Left lung (tissue), 10 donors: ENCODE results near the gene CROCC2. TPM values are rescaled to one million over a fixed set of nuclear protein-coding genes. Genes with fewer than 3 reads are reported as not detected.

Source experiments
- ATAC-seq: fragments of 200-7000 bp; cut with Tn5 transposase; one replicate; pipeline ENCODE4 v1.9.1; 2020; ENCODE audit warnings: moderate library complexity
- DNase-seq, 4 donors: peaks; one replicate each; pipeline ENCODE4 v3.0.0-alpha.2; 2013 to 2020
- H3K27ac ChIP-seq, 2 donors: fragments of 200-600 bp; sonication (generic) in 1 of 2; one replicate each; pipeline versions ENCODE4 v1.5.0 to v1.8.0; 2020 to 2021
- H3K27me3 ChIP-seq, 2 donors: fragments of 200-600 bp; sonication (generic) in 1 of 2; one replicate each; pipeline versions ENCODE4 v1.5.0 to v1.8.0; 2020 to 2021
- H3K36me3 ChIP-seq, 2 donors: fragments of 200-600 bp; sonication (generic) in 1 of 2; one replicate each; pipeline versions ENCODE4 v1.5.0 to v1.8.0; 2020 to 2021
- H3K4me1 ChIP-seq, 2 donors: fragments of 200-600 bp; one replicate each; pipeline ENCODE4 v1.8.0; 2021
- H3K4me3 ChIP-seq, 2 donors: fragments of 200-600 bp; sonication (generic) in 1 of 2; one replicate each; pipeline versions ENCODE4 v1.5.0 to v1.8.0; 2020 to 2021; ENCODE audit warnings: mild to moderate bottlenecking in 1 of 2
- H3K9me3 ChIP-seq, 2 donors: fragments of 200-600 bp; sonication (generic) in 1 of 2; one replicate each; pipeline versions ENCODE4 v1.5.0 to v1.8.0; 2020 to 2021
- CTCF ChIP-seq, 2 donors: fragments of 200-600 bp; sonication (generic) in 1 of 2; IDR thresholded peaks; one replicate each; pipeline versions ENCODE4 v1.5.0 to v1.8.0; 2021; ENCODE audit warnings: antibody characterized with exemption in 2 of 2
- intact Hi-C, 2 donors: fragments of 100-400 bp; cut with DNase I; formaldehyde crosslinking; loops; one replicate each; pipeline versions ENCODE4 v1.11.2 to v1.14.2; 2022
- polyA plus RNA-seq, 6 donors: library from polyadenylated mRNA; unstranded; fragments of 120-200 nt; gene quantifications; one replicate each; pipeline ENCODE4 v1.2.1, GENCODE V29; 2013; ENCODE audit not compliant: insufficient read length in 6 of 6
- total RNA-seq, 2 donors: library from RNA; stranded (reverse); fragmentation: NEBNext Ultra II Directional; extraction: Animal tissue kit (Norgen Biotek cat#: 25700); gene quantifications; one replicate each; pipeline ENCODE4 v1.2.1, GENCODE V29; 2021
- donor health status: DM: no; HTN: yes; CAD: no.
- donor health status: DM: no; HTN: no; CAD: no.

CROCC2 gene
- total and polyA plus RNA-seq, 8 donors: 0.32 to 4.4 (median 2.3) TPM

GRCh38 chr2:241041589-241042158 lies 135.5 kb downstream of the CROCC2 start:
- peaks cover 0 to 7% of the 10 kb centered on the region in 2 donors for H3K4me1 ChIP-seq
- peaks cover 0 to 15% of the 10 kb centered on the region in 2 donors for H3K36me3 ChIP-seq
- no peaks in the 10 kb centered on the region for H3K9me3 ChIP-seq
- H3K4me3 ChIP-seq: no peak overlapping the region
- TF ChIP-seq CTCF (IDR thresholded peaks at IDR 0.05): no peak
- DNase-seq: no peak
- H3K27me3 ChIP-seq: peaks cover 0 to 4% of the 10 kb centered on the region in 2 donors
- no peak for ATAC-seq
- intact Hi-C loops: no loop called here
- H3K27ac ChIP-seq: no peak overlapping the region

Other genes with a start within 250 kb of the CROCC2 start
- not detected for gene AQP12B, start 223.5 kb upstream of the CROCC2 start, total RNA-seq
- gene AQP12B, start 223.5 kb upstream of the CROCC2 start, polyA plus RNA-seq: under 1 TPM in 1 of 6 donors, not detected in 5; 0.14 TPM
- not detected for gene AQP12A, start 214.5 kb upstream of the CROCC2 start, total RNA-seq
- not detected for gene AQP12A, start 214.5 kb upstream of the CROCC2 start, polyA plus RNA-seq
- gene KIF1A, start 86.1 kb upstream of the CROCC2 start, total RNA-seq: under 1 TPM; 0.42 to 0.87 TPM
- 1 to 10 TPM; 1.5 to 6.4 (median 2.2) TPM for gene KIF1A, start 86.1 kb upstream of the CROCC2 start, polyA plus RNA-seq
- gene AGXT, start 37.5 kb upstream of the CROCC2 start, total RNA-seq: not detected
- under 1 TPM in 4 of 6 donors, not detected in 2; 0.11 to 0.17 (median 0.12) TPM for gene AGXT, start 37.5 kb upstream of the CROCC2 start, polyA plus RNA-seq
- 10 to 100 TPM; 20.6 to 35.7 TPM for gene MAB21L4, start 10.2 kb upstream of the CROCC2 start, total RNA-seq
- gene MAB21L4, start 10.2 kb upstream of the CROCC2 start, polyA plus RNA-seq: 1 to 10 TPM in 4 of 6 donors, under 1 TPM in 2; 0.79 to 4.3 (median 1.6) TPM
- 10 to 100 TPM; 36.4 to 48.2 TPM for gene SNED1, start 92.3 kb downstream of the CROCC2 start, total RNA-seq
- gene SNED1, start 92.3 kb downstream of the CROCC2 start, polyA plus RNA-seq: 10 to 100 TPM; 44.8 to 81.0 (median 60.1) TPM
- gene MTERF4, start 196.0 kb downstream of the CROCC2 start, total RNA-seq: 10 to 100 TPM; 24.9 to 26.7 TPM
- 100 to 1,000 TPM in 1 of 6 donors, 10 to 100 TPM in 5; 67.1 to 101 (median 92.0) TPM for gene MTERF4, start 196.0 kb downstream of the CROCC2 start, polyA plus RNA-seq
- 10 to 100 TPM; 12.7 to 21.3 TPM for gene PASK, start 243.1 kb downstream of the CROCC2 start, total RNA-seq
- gene PASK, start 243.1 kb downstream of the CROCC2 start, polyA plus RNA-seq: 10 to 100 TPM; 19.9 to 24.8 (median 21.0) TPM
- gene PPP1R7, start 244.1 kb downstream of the CROCC2 start, total RNA-seq: 10 to 100 TPM; 61.6 to 80.0 TPM
- gene PPP1R7, start 244.1 kb downstream of the CROCC2 start, polyA plus RNA-seq: 10 to 100 TPM; 68.3 to 75.9 (median 71.3) TPM